Measurements from ENCODE around the gene CCDC38. TPM values are rescaled to one million over a fixed set of nuclear protein-coding genes. Genes with fewer than 3 reads are reported as not detected.

The CCDC38 gene
- total and polyA plus RNA-seq, 4 donors = 0.46 to 1.4 (median 0.93) TPM

- H3K27me3 ChIP-seq (ENCODE audit: control insufficient read depth in 4 of 4, insufficient read depth in 4 of 4, low read length in 3 of 4) = no peaks in the 10 kb centered on the region
- no peaks in the 10 kb centered on the region for H3K36me3 ChIP-seq (ENCODE audit: control insufficient read depth in 4 of 4, insufficient read depth in 3 of 4, low read depth in 1 of 4, low read length in 3 of 4)
- 94% methylated on average over 4 of the region's 4 CpGs for WGBS
- no peak overlapping the region for H3K4me3 ChIP-seq (ENCODE audit: low read depth in 1 of 3, low read length in 3 of 3)
- no peak overlapping the region for H3K9ac ChIP-seq (ENCODE audit: low read depth in 1 of 2, low read length in 2 of 2)
- H3K9me3 ChIP-seq (ENCODE audit: control insufficient read depth in 4 of 4, low read length in 3 of 4) = no peaks in the 10 kb centered on the region
- H3K27ac ChIP-seq (ENCODE audit: low read depth in 1 of 2, low read length in 2 of 2) = no peak overlapping the region
- H3K4me1 ChIP-seq (ENCODE audit: control insufficient read depth in 4 of 4, insufficient read depth in 4 of 4, low read length in 3 of 4) = peaks cover 0 to 5% (median 2%) of the 10 kb centered on the region in 4 donors
- TF ChIP-seq TAF1 (conservative IDR thresholded peaks at IDR 0.05) = no peak
- no peak for TF ChIP-seq REST (IDR thresholded peaks at IDR 0.05)
- TF ChIP-seq MAX (IDR thresholded peaks at IDR 0.05) = no peak
- no peak for TF ChIP-seq FOXA1 (IDR thresholded peaks at IDR 0.05)
- no peak for TF ChIP-seq CTCF (IDR thresholded peaks at IDR 0.05; ENCODE audit: low read depth, low read length, missing input control)
- no peak for TF ChIP-seq HNF4G (IDR thresholded peaks at IDR 0.05)
- no peak for TF ChIP-seq ATF3 (IDR thresholded peaks at IDR 0.05)
- TF ChIP-seq HNF4A (conservative IDR thresholded peaks at IDR 0.05) = no peak
- no peak for TF ChIP-seq SP1 (IDR thresholded peaks at IDR 0.05)
- no peak for TF ChIP-seq EGR1 (IDR thresholded peaks at IDR 0.05; ENCODE audit: low read depth in 2 of 2)
- no peak for TF ChIP-seq RXRA (IDR thresholded peaks at IDR 0.05)
- no peak for TF ChIP-seq FOXA2 (IDR thresholded peaks at IDR 0.05)
- DNase-seq (ENCODE audit: low spot score) = no peak
These were observed 90.3 kb downstream of the CCDC38 start for GRCh38 chr12:95852133-95852532.

- no peak for TF ChIP-seq CTCF (IDR thresholded peaks at IDR 0.05; ENCODE audit: low read depth, low read length, missing input control)
- no peak for TF ChIP-seq FOXA1 (IDR thresholded peaks at IDR 0.05)
- TF ChIP-seq MAX (IDR thresholded peaks at IDR 0.05) = no peak
- no peak for TF ChIP-seq JUND (IDR thresholded peaks at IDR 0.05)
- TF ChIP-seq TAF1 (conservative IDR thresholded peaks at IDR 0.05) = no peak
- no peak for TF ChIP-seq RAD21 (IDR thresholded peaks at IDR 0.05)
- TF ChIP-seq YY1 (IDR thresholded peaks at IDR 0.05) = no peak
These were observed 90.8 kb downstream of the CCDC38 start for GRCh38 chr12:95851606-95852005.

More at GRCh38 chr12:95851606-95852005, 90.8 kb downstream of the CCDC38 start:
- H3K9ac ChIP-seq (ENCODE audit: low read depth in 1 of 2, low read length in 2 of 2) = no peak overlapping the region
- no peak for DNase-seq (ENCODE audit: low spot score)
- no peaks in the 10 kb centered on the region for H3K36me3 ChIP-seq (ENCODE audit: control insufficient read depth in 4 of 4, insufficient read depth in 3 of 4, low read depth in 1 of 4, low read length in 3 of 4)
- no peaks in the 10 kb centered on the region for H3K9me3 ChIP-seq (ENCODE audit: control insufficient read depth in 4 of 4, low read length in 3 of 4)
- H3K27ac ChIP-seq (ENCODE audit: low read depth in 1 of 2, low read length in 2 of 2) = no peak overlapping the region
- H3K27me3 ChIP-seq (ENCODE audit: control insufficient read depth in 4 of 4, insufficient read depth in 4 of 4, low read length in 3 of 4) = no peaks in the 10 kb centered on the region
- H3K4me1 ChIP-seq (ENCODE audit: control insufficient read depth in 4 of 4, insufficient read depth in 4 of 4, low read length in 3 of 4) = peaks cover 0 to 5% (median 2%) of the 10 kb centered on the region in 4 donors
- no peak overlapping the region for H3K4me3 ChIP-seq (ENCODE audit: low read depth in 1 of 3, low read length in 3 of 3)
- 76% methylated on average over 3 of the region's 3 CpGs for WGBS
